MM.1S (cell line): ENCODE measurements around the gene PTPRK.

Experiments
- CTCF ChIP-seq: fragments of 300-600 bp; sonication (generic); IDR thresholded peaks from 2 replicates; pipeline ENCODE4 v1.5.1; 2016; ENCODE audit warnings: antibody characterized with exemption, low read length, mixed read lengths
- EZH2 ChIP-seq: fragments of 300-600 bp; sonication (generic); optimal IDR thresholded peaks from 2 replicates; pipeline ENCODE3; 2017; ENCODE audit warnings: low read depth, mild to moderate bottlenecking, antibody characterized with exemption, low read length, mixed read lengths
- EZH2phosphoT487 ChIP-seq: fragments of 300-600 bp; sonication (generic); IDR thresholded peaks from 2 replicates; pipeline ENCODE4 v1.6.1; 2018; ENCODE audit warnings: antibody characterized with exemption, low read length

GRCh38 chr6:128005009-128005408 lies 515.4 kb downstream of the PTPRK start:
- TF ChIP-seq CTCF (no peak), EZH2 (no peak), EZH2phosphoT487 (no peak)
